GM18499 (cell line): ENCODE measurements around the gene GPR119.
"Not testable (repeated sequence)": the region's sequence is repeated elsewhere in the genome, so short reads cannot be mapped to it uniquely, and the experiment has no call there.

Source experiments
- ATAC-seq: cut with Tn5 transposase; IDR thresholded peaks from one replicate; pipeline ENCODE4 v1.9.1; 2021; ENCODE audit warnings: moderate number of reproducible peaks; ENCODE audit not compliant: insufficient read depth, unreplicated experiment

Gene GPR119

GRCh38 chrX:130385520-130385919 lies at the start of gene GPR119:
TSS of gene GPR119 (minus strand) at chrX:130385674. CDS start at chrX:130385447, 227 bp downstream.
- ATAC-seq = no peak

GRCh38 chrX:130429236-130429635 lies 43.8 kb upstream of the GPR119 start:
- ATAC-seq = not testable (repeated sequence)

GRCh38 chrX:130426531-130426930 lies 41.1 kb upstream of the GPR119 start:
- no peak for ATAC-seq

- ATAC-seq = no peak
Measured at GRCh38 chrX:130419263-130419662, 33.8 kb upstream of the GPR119 start.

GRCh38 chrX:130418740-130419139 lies 33.3 kb upstream of the GPR119 start:
- ATAC-seq = no peak

- ATAC-seq = no peak
Measured at GRCh38 chrX:130418066-130418465, 32.6 kb upstream of the GPR119 start.

GRCh38 chrX:130416785-130417184 lies 31.3 kb upstream of the GPR119 start:
- no peak for ATAC-seq

- ATAC-seq = no peak
Measured at GRCh38 chrX:130415201-130415600, 29.7 kb upstream of the GPR119 start.

- no peak for ATAC-seq
Measured at GRCh38 chrX:130414800-130415199, 29.3 kb upstream of the GPR119 start.

GRCh38 chrX:130413415-130413814 lies 27.9 kb upstream of the GPR119 start:
- no peak for ATAC-seq

- no peak for ATAC-seq
Measured at GRCh38 chrX:130402208-130402684, 16.8 kb upstream of the GPR119 start.

- peak; percentile 57 for ATAC-seq
Measured at GRCh38 chrX:130401415-130402207, 16.1 kb upstream of the GPR119 start, which contains the start of gene RBMX2. TSS of gene RBMX2 (plus strand) at chrX:130401987. CDS start at chrX:130402033, 46 bp downstream.

GRCh38 chrX:130395341-130395740 lies 9.9 kb upstream of the GPR119 start:
- ATAC-seq = no peak

- no peak for ATAC-seq
Measured at GRCh38 chrX:130393451-130394074, 8.1 kb upstream of the GPR119 start.

- ATAC-seq = no peak
Measured at GRCh38 chrX:130386408-130386808, 934 bp upstream of the GPR119 start.

GRCh38 chrX:130378024-130378669 lies 7.3 kb downstream of the GPR119 start:
- ATAC-seq = no peak

- no peak for ATAC-seq
Measured at GRCh38 chrX:130376077-130376476, 9.4 kb downstream of the GPR119 start.

GRCh38 chrX:130352050-130352449 lies 33.4 kb downstream of the GPR119 start:
- not testable (repeated sequence) for ATAC-seq

- ATAC-seq = no peak
Measured at GRCh38 chrX:130351567-130351966, 33.9 kb downstream of the GPR119 start.

- ATAC-seq = no peak
Measured at GRCh38 chrX:130347321-130347720, 38.2 kb downstream of the GPR119 start.

GRCh38 chrX:130343411-130343810 lies 42.1 kb downstream of the GPR119 start:
- ATAC-seq = no peak
